CD14-positive monocyte (primary cell): ENCODE results near the gene SDF4. TPM values are rescaled to one million over a fixed set of nuclear protein-coding genes. Genes with fewer than 3 reads are reported as not detected.
A peak's percentile ranks its signal among the peaks of the same experiment; 100 is the strongest.

ENCODE experiments used
- DNase-seq, 3 donors: peaks; one replicate each; pipeline ENCODE4 v3.0.0-alpha.2; 2011 to 2022
- H2AFZ ChIP-seq: 2 replicates; pipeline ENCODE4 v1.6.0; 2012; ENCODE audit warnings: mild to moderate bottlenecking, low read depth, low read length, inconsistent platforms; ENCODE audit not compliant: insufficient read depth, poor library complexity, severe bottlenecking
- H3K27ac ChIP-seq, 2 donors: 1 replicate in 1 of 2; 2 replicates in 1 of 2; pipeline ENCODE4 v1.5.1; 2012 to 2013; ENCODE audit warnings: low read length in 2 of 2, control low read depth in 1 of 2, inconsistent platforms in 1 of 2, low read depth in 1 of 2, mild to moderate bottlenecking in 1 of 2
- H3K27me3 ChIP-seq, 2 donors: one replicate each; pipeline versions ENCODE4 v1.6.0 to v1.6.1; 2011 to 2013; ENCODE audit warnings: low read length in 2 of 2; ENCODE audit not compliant: control insufficient read depth in 2 of 2, insufficient read depth in 2 of 2
- H3K36me3 ChIP-seq, 2 donors: replicated peaks in 1 of 2; 1 replicate in 1 of 2; 2 replicates in 1 of 2; pipeline versions ENCODE4 v1.5.1 to v1.6.1; 2012 to 2013; ENCODE audit warnings: low read length in 2 of 2, control low read depth in 1 of 2, inconsistent platforms in 1 of 2, mild to moderate bottlenecking in 1 of 2; ENCODE audit not compliant: insufficient read depth in 2 of 2, control insufficient read depth in 1 of 2
- H3K4me1 ChIP-seq, 2 donors: 1 replicate in 1 of 2; 2 replicates in 1 of 2; pipeline versions ENCODE4 v1.5.1 to v1.6.1; 2012 to 2013; ENCODE audit warnings: low read length in 2 of 2, control low read depth in 1 of 2, inconsistent platforms in 1 of 2, mild to moderate bottlenecking in 1 of 2, moderate library complexity in 1 of 2; ENCODE audit not compliant: insufficient read depth in 2 of 2, control insufficient read depth in 1 of 2
- H3K4me2 ChIP-seq: replicated peaks from 2 replicates; pipeline ENCODE3; 2012; ENCODE audit warnings: low read length, moderate library complexity, mild to moderate bottlenecking; ENCODE audit not compliant: poor library complexity, severe bottlenecking; ENCODE audit errors: extremely low read depth
- H3K4me3 ChIP-seq, 3 experiments: fragments of 200-600 bp in 1 of 3; sonication (generic) in 1 of 3; replicated peaks in 1 of 3; 1 replicate in 2 of 3; 2 replicates in 1 of 3; pipeline ENCODE4 v1.5.1; 2011 to 2013; ENCODE audit warnings: low read length in 3 of 3, mild to moderate bottlenecking in 3 of 3, control low read depth in 2 of 3, low read depth in 2 of 3, inconsistent platforms in 1 of 3, moderate library complexity in 1 of 3
- H3K79me2 ChIP-seq: 2 replicates; pipeline ENCODE4 v1.6.0; 2012; ENCODE audit warnings: mild to moderate bottlenecking, control low read depth, inconsistent platforms, low read length, moderate library complexity; ENCODE audit not compliant: insufficient read depth
- H3K9ac ChIP-seq: 2 replicates; pipeline ENCODE4 v1.6.0; 2017; ENCODE audit warnings: low read length, mild to moderate bottlenecking; ENCODE audit not compliant: insufficient read depth, poor library complexity, severe bottlenecking
- H3K9me3 ChIP-seq, 2 donors: replicated peaks in 1 of 2; 1 replicate in 1 of 2; 2 replicates in 1 of 2; pipeline versions ENCODE4 v1.5.1 to v1.6.1; 2012 to 2013; ENCODE audit warnings: low read length in 2 of 2, control low read depth in 1 of 2; ENCODE audit not compliant: control insufficient read depth in 1 of 2, insufficient read depth in 1 of 2
- H4K20me1 ChIP-seq: 2 replicates; pipeline ENCODE4 v1.6.0; 2012; ENCODE audit warnings: mild to moderate bottlenecking, low read length, control low read depth, moderate library complexity; ENCODE audit not compliant: insufficient read depth
- H3K27ac Mint-ChIP-seq, 7 donors: one replicate each; pipeline ENCODE4 v1.8.0; 2020; ENCODE audit warnings: mild to moderate bottlenecking in 7 of 7, mixed read lengths in 7 of 7, moderate library complexity in 6 of 7, inconsistent platforms in 2 of 7
- H3K27me3 Mint-ChIP-seq, 3 donors: one replicate each; pipeline ENCODE4 v1.8.0; 2021 to 2022; ENCODE audit warnings: low read depth in 3 of 3, mild to moderate bottlenecking in 3 of 3, mixed read lengths in 3 of 3, moderate library complexity in 3 of 3, inconsistent platforms in 1 of 3
- H3K36me3 Mint-ChIP-seq, 2 donors: one replicate each; pipeline ENCODE4 v1.8.0; 2020; ENCODE audit warnings: mixed read lengths in 2 of 2, inconsistent platforms in 1 of 2, mild to moderate bottlenecking in 1 of 2
- H3K4me1 Mint-ChIP-seq: one replicate; pipeline ENCODE4 v1.8.0; 2020; ENCODE audit warnings: mild to moderate bottlenecking, mixed read lengths
- H3K4me3 Mint-ChIP-seq, 2 donors: one replicate each; pipeline ENCODE4 v1.8.0; 2020; ENCODE audit warnings: mild to moderate bottlenecking in 2 of 2, mixed read lengths in 2 of 2, moderate library complexity in 1 of 2
- H3K9me3 Mint-ChIP-seq, 7 donors: one replicate each; pipeline ENCODE4 v1.8.0; 2020 to 2022; ENCODE audit warnings: mixed read lengths in 7 of 7, mild to moderate bottlenecking in 6 of 7, moderate library complexity in 6 of 7, inconsistent platforms in 2 of 7
- CTCF ChIP-seq: fragments of 200-600 bp; IDR thresholded peaks from one replicate; pipeline ENCODE4 v1.8.0; 2022; ENCODE audit warnings: antibody characterized with exemption, mild to moderate bottlenecking
- WGBS: methylation state at CpG from one replicate; pipeline ENCODE4 v1.1.5; 2013; ENCODE audit warnings: missing lambda C conversion rate; ENCODE audit not compliant: insufficient coverage; 5-methylcytosine and 5-hydroxymethylcytosine counted together
- intact Hi-C, 2 donors: fragments of 100-400 bp; cut with micrococcal nuclease; formaldehyde crosslinking; loops; one replicate each; pipeline versions ENCODE4 v1.15.0 to v1.15.1; 2023
- polyA minus RNA-seq: library from RNA; depleted of rRNA, polyadenylated mRNA; stranded (reverse); fragments of >200 nt; gene quantifications from 2 replicates; pipeline ENCODE4 v1.2.3, GENCODE V29; 2012
- polyA plus RNA-seq, 3 donors: library from polyadenylated mRNA; depleted of rRNA in 1 of 3; unstranded in 2 of 3; stranded (reverse) in 1 of 3; fragments of 300-500 nt in 2 of 3; fragments of >200 nt in 1 of 3; fragmentation: Illumina TruSeq in 2 of 3; gene quantifications; 1 replicate in 2 of 3; 2 replicates in 1 of 3; pipeline ENCODE4 v1.2.3, GENCODE V29; 2012 to 2021
- total RNA-seq, 12 experiments: library from RNA in 1 of 12; stranded (reverse) in 1 of 12; fragments of 120-200 nt in 1 of 12; gene quantifications; one replicate each; pipeline ENCODE4 v1.2.4 and lab custom pipeline; 2013 to 2026; ENCODE audit warnings: mixed read lengths in 6 of 12, inconsistent platforms in 1 of 12

Gene SDF4
- 74.2 TPM for total RNA-seq (2013)
- polyA plus RNA-seq (10 to 100 TPM; 81.7 to 98.9 (median 89.0) TPM), polyA minus RNA-seq (37.1 and 74.1 TPM in 2 replicates), total RNA-seq (lab: John Stamatoyannopoulos, UW) (43.4 to 71.0 (median 57.6) reads per million in 11 experiments)

GRCh38 chr1:1231400-1232207, at the start of gene SDF4:
Gene SDF4 (minus strand): TSS chr1:1232001. CDS start chr1:1228772, 3,229 bp downstream.
- Mint-ChIP-seq H3K27ac (peak within 1 kb of the TSS; percentile 81 to 96 (median 86)), H3K36me3 (peaks cover 25 to 44% of the 10 kb centered on the region in 2 donors), H3K4me1 (peaks cover 33% of the 10 kb centered on the region), H3K27me3 (peaks cover 0 to 3% (median 0%) of the 10 kb centered on the region in 3 donors), H3K4me3 (peak within 1 kb of the TSS; percentile 91 to 96), H3K9me3 (peaks cover 0 to 3% (median 0%) of the 10 kb centered on the region in 7 donors)
- Histone ChIP-seq H3K9me3 (no peaks in the 10 kb centered on the region), H3K4me2 (peak within 1 kb of the TSS; percentile 90), H4K20me1 (peaks cover 48% of the 10 kb centered on the region), H3K27ac (peak within 1 kb of the TSS; percentile 52 to 90), H3K4me3 (peak within 1 kb of the TSS; percentile 86 to 88 (median 87)), H3K9ac (peak within 1 kb of the TSS; percentile 97), H3K27me3 (no peaks in the 10 kb centered on the region), H2AFZ (peak within 1 kb of the TSS; percentile 83), H3K4me1 (peaks cover 19 to 31% of the 10 kb centered on the region in 2 donors), H3K79me2 (peaks cover 69% of the 10 kb centered on the region), H3K36me3 (peaks cover 26 to 31% of the 10 kb centered on the region in 2 donors)
- under 1% methylated on average over 99 of the region's 99 CpGs for WGBS
- TF ChIP-seq CTCF = no peak
- intact Hi-C loops = loop anchor here (2.0 to 10.0 kb wide), 3 partner anchors 114 to 197 kb away; partner anchors contain the start of gene C1orf159 (in 2 of the 2)
- peak; percentile 94 to 98 (median 96) for DNase-seq

GRCh38 chr1:1280782-1281481, 49.1 kb upstream of the SDF4 start:
- peaks cover 0 to 4% (median 0%) of the 10 kb centered on the region in 7 donors for H3K9me3 Mint-ChIP-seq
- Histone ChIP-seq H3K27ac (no peak overlapping the region), H3K27me3 (no peaks in the 10 kb centered on the region), H3K4me1 (no peaks in the 10 kb centered on the region), H3K9ac (no peak overlapping the region), H3K79me2 (no peaks in the 10 kb centered on the region), H2AFZ (no peak overlapping the region), H3K4me3 (no peak overlapping the region), H3K9me3 (no peaks in the 10 kb centered on the region), H3K36me3 (no peaks in the 10 kb centered on the region), H3K4me2 (no peak overlapping the region), H4K20me1 (no peaks in the 10 kb centered on the region)
- WGBS = 94% methylated on average over 20 of the region's 21 CpGs
- DNase-seq = no peak
- no peak overlapping the region for H3K27ac Mint-ChIP-seq
- no peak for TF ChIP-seq CTCF
- no peak overlapping the region for H3K4me3 Mint-ChIP-seq
- H3K27me3 Mint-ChIP-seq = peaks cover 1 to 3% (median 3%) of the 10 kb centered on the region in 3 donors
- no peaks in the 10 kb centered on the region for H3K4me1 Mint-ChIP-seq
- no peaks in the 10 kb centered on the region for H3K36me3 Mint-ChIP-seq
- intact Hi-C loops = no loop called here
